ENCODE data around the gene UNC13A.

DNA sequence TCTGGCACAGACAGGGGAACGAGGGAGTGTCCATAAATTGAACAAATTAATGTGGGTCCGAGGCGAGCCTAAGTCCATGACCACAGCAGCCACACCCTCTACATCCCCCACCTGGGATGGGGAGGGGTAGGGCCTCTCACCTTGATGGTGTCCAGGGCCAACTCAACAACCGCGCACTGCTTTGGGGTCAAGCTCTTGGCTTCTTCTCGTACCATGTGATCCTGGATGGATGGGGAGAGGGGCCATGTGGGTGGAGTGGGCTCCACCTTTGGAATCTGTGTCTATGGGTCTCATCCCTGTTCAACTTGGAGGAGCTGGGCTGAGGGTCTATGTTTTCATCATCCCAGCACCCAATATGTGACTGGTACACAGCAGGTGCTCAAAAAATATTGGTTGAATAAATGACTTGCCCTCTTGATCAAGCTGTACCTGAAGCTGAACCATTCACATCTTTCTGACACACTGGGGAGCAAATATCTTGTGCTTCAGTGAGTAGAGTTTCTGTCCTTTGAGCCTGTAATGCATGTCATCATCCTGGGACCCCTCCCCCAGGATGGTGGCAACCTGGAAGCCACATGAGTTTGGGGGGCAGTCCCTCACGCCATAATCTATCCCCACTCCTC is 69.8 kb downstream of the UNC13A start:
- TF ChIP-seq, protein P1, sequence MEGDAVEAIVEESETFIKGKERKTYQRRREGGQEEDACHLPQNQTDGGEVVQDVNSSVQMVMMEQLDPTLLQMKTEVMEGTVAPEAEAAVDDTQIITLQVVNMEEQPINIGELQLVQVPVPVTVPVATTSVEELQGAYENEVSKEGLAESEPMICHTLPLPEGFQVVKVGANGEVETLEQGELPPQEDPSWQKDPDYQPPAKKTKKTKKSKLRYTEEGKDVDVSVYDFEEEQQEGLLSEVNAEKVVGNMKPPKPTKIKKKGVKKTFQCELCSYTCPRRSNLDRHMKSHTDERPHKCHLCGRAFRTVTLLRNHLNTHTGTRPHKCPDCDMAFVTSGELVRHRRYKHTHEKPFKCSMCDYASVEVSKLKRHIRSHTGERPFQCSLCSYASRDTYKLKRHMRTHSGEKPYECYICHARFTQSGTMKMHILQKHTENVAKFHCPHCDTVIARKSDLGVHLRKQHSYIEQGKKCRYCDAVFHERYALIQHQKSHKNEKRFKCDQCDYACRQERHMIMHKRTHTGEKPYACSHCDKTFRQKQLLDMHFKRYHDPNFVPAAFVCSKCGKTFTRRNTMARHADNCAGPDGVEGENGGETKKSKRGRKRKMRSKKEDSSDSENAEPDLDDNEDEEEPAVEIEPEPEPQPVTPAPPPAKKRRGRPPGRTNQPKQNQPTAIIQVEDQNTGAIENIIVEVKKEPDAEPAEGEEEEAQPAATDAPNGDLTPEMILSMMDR (IDR thresholded peaks at IDR 0.05) = no peak
- no peak for TF ChIP-seq POLR2A (IDR thresholded peaks at IDR 0.05)
